Measurements from ENCODE around the gene ZIC5. TPM values are rescaled to one million over a fixed set of nuclear protein-coding genes. Genes with fewer than 3 reads are reported as not detected.
"Not testable (repeated sequence)": the region's sequence is repeated elsewhere in the genome, so short reads cannot be mapped to it uniquely, and the experiment has no call there.

The ZIC5 gene
- total RNA-seq, 2 donors from 2014 or later: 0.09 to 0.45 TPM

GRCh38 chr13:99955747-99956472, 15.7 kb downstream of the ZIC5 start:
- 4% methylated on average over 54 of the region's 57 CpGs for WGBS
- intact Hi-C loops (cut with DNase I): no loop called here
- H3K9me3 ChIP-seq: no peaks in the 10 kb centered on the region
- H3K36me3 ChIP-seq: no peaks in the 10 kb centered on the region
- H3K4me1 ChIP-seq (replicated peaks): peaks cover 3% of the 10 kb centered on the region
- peaks cover 62% of the 10 kb centered on the region for H3K27me3 ChIP-seq (replicated peaks; ENCODE audit: insufficient read depth)
- H3K4me3 ChIP-seq: no peak overlapping the region
- DNase-seq (ENCODE audit: low spot score): no peak
- no peak overlapping the region for H3K27ac ChIP-seq
- TF ChIP-seq POLR2A (IDR thresholded peaks at IDR 0.05) (no peak), POLR2AphosphoS5 (IDR thresholded peaks at IDR 0.05) (no peak)
- TF ChIP-seq, protein P1, sequence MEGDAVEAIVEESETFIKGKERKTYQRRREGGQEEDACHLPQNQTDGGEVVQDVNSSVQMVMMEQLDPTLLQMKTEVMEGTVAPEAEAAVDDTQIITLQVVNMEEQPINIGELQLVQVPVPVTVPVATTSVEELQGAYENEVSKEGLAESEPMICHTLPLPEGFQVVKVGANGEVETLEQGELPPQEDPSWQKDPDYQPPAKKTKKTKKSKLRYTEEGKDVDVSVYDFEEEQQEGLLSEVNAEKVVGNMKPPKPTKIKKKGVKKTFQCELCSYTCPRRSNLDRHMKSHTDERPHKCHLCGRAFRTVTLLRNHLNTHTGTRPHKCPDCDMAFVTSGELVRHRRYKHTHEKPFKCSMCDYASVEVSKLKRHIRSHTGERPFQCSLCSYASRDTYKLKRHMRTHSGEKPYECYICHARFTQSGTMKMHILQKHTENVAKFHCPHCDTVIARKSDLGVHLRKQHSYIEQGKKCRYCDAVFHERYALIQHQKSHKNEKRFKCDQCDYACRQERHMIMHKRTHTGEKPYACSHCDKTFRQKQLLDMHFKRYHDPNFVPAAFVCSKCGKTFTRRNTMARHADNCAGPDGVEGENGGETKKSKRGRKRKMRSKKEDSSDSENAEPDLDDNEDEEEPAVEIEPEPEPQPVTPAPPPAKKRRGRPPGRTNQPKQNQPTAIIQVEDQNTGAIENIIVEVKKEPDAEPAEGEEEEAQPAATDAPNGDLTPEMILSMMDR (IDR thresholded peaks at IDR 0.05): no peak

- no peak for TF ChIP-seq POLR2A (IDR thresholded peaks at IDR 0.05)
- no peak for TF ChIP-seq POLR2AphosphoS5 (IDR thresholded peaks at IDR 0.05)
- TF ChIP-seq, protein P1 (IDR thresholded peaks at IDR 0.05): no peak
- H3K27ac ChIP-seq: no peak overlapping the region
- no peak overlapping the region for H3K4me3 ChIP-seq
- peaks cover 3% of the 10 kb centered on the region for H3K4me1 ChIP-seq (replicated peaks)
- DNase-seq (ENCODE audit: low spot score): no peak
- intact Hi-C loops (cut with DNase I): no loop called here
- peaks cover 56% of the 10 kb centered on the region for H3K27me3 ChIP-seq (replicated peaks; ENCODE audit: insufficient read depth)
- no peaks in the 10 kb centered on the region for H3K9me3 ChIP-seq
- WGBS: 63% methylated on average over 21 of the region's 21 CpGs
- no peaks in the 10 kb centered on the region for H3K36me3 ChIP-seq
Observed at GRCh38 chr13:99955107-99955746, 16.3 kb downstream of the ZIC5 start.

GRCh38 chr13:99953138-99953755, 18.3 kb downstream of the ZIC5 start:
- Histone ChIP-seq H3K27ac (no peak overlapping the region), H3K27me3 (replicated peaks; ENCODE audit: insufficient read depth) (peaks cover 36% of the 10 kb centered on the region), H3K9me3 (no peaks in the 10 kb centered on the region), H3K36me3 (no peaks in the 10 kb centered on the region), H3K4me1 (replicated peaks) (no peaks in the 10 kb centered on the region), H3K4me3 (no peak overlapping the region)
- DNase-seq (ENCODE audit: low spot score): no peak
- WGBS: 61% methylated on average over 14 of the region's 14 CpGs
- intact Hi-C loops (cut with DNase I): no loop called here
- TF ChIP-seq, protein P1 (IDR thresholded peaks at IDR 0.05): no peak
- TF ChIP-seq POLR2A (IDR thresholded peaks at IDR 0.05) (no peak), POLR2AphosphoS5 (IDR thresholded peaks at IDR 0.05) (no peak)

- not testable (repeated sequence) for H3K4me1 ChIP-seq (replicated peaks)
- H3K27me3 ChIP-seq (replicated peaks; ENCODE audit: insufficient read depth): peaks cover 27% of the 10 kb centered on the region
Observed at GRCh38 chr13:99951666-99952065, 19.9 kb downstream of the ZIC5 start.

DNA sequence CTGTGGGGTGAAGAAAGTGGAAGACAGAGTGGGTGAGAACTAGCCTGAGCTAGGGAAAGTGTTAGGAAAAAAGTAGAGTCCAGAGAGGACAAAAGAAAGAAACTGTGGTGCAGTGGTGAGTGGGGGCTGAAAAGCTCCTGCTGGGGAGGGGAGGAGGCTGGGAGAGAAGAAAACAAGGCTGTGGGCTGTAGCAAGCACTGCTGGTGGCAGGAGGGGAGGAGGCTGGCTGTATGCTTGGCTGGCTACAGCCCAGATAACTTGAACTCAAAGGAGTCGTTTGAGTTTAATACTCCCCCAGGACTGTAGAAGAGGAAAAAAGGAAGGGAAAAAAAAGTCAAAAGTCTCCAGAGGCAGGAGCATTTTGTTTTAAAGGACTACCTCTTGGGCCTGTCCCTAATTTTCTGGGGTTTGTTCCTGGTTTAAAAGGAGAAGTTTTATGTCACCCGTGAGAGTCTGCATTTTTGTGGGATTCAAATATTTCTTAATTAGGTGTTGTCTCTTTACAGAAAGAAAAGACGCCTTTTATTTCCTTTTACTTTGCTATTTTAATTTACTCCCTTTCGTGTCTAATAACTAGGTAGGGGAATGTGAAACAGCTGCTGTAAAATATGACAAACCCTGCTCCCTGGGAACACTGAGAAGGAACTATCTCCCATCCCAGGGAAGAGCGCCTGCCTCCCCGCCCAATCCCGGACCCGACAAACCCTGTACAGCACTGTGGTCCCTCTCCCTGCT, 21.7 kb downstream of the ZIC5 start:
- TF ChIP-seq POLR2A (IDR thresholded peaks at IDR 0.05) (no peak), POLR2AphosphoS5 (IDR thresholded peaks at IDR 0.05) (no peak)
- TF ChIP-seq, protein P1 (IDR thresholded peaks at IDR 0.05): no peak
- H3K4me3 ChIP-seq: no peak overlapping the region
- intact Hi-C loops (cut with DNase I): no loop called here
- no peaks in the 10 kb centered on the region for H3K4me1 ChIP-seq (replicated peaks)
- no peak for DNase-seq (ENCODE audit: low spot score)
- H3K36me3 ChIP-seq: no peaks in the 10 kb centered on the region
- H3K9me3 ChIP-seq: no peaks in the 10 kb centered on the region
- H3K27ac ChIP-seq: no peak overlapping the region
- WGBS: 64% methylated on average over 8 of the region's 8 CpGs
- peaks cover 14% of the 10 kb centered on the region for H3K27me3 ChIP-seq (replicated peaks; ENCODE audit: insufficient read depth)

More at GRCh38 chr13:99951666-99952065, 19.9 kb downstream of the ZIC5 start:
- H3K4me3 ChIP-seq; H3K36me3 ChIP-seq; H3K27ac ChIP-seq; DNase-seq (ENCODE audit: low spot score); H3K9me3 ChIP-seq; intact Hi-C loops (cut with DNase I): not testable (repeated sequence)
- 89% methylated on average over 1 of the region's 1 CpG for WGBS

Data from prostate gland (tissue), 2 donors.